NCI-H1694 (cell line): ENCODE data around the gene RPS6KC1.
"Not testable (repeated sequence)": the region's sequence is repeated elsewhere in the genome, so short reads cannot be mapped to it uniquely, and the experiment has no call there.

Experiments
- DNase-seq: peaks from one replicate; lab custom pipeline; 2025; lab: John Stamatoyannopoulos, UW

Gene RPS6KC1

GRCh38 chr1:213106298-213106697, 55.3 kb downstream of the RPS6KC1 start:
- DNase-seq, result no peak

- DNase-seq, result no peak
Observed at GRCh38 chr1:213107613-213108012, 56.6 kb downstream of the RPS6KC1 start.

- no peak for DNase-seq
Observed at GRCh38 chr1:213110349-213111300, 59.6 kb downstream of the RPS6KC1 start.

- no peak for DNase-seq
Observed at GRCh38 chr1:213111502-213111901, 60.5 kb downstream of the RPS6KC1 start.

GRCh38 chr1:213112723-213113122, 61.7 kb downstream of the RPS6KC1 start:
- not testable (repeated sequence) for DNase-seq

- DNase-seq, result not testable (repeated sequence)
Observed at GRCh38 chr1:213117699-213118180, 66.7 kb downstream of the RPS6KC1 start.

GRCh38 chr1:213119794-213120193, 68.8 kb downstream of the RPS6KC1 start:
- no peak for DNase-seq

- no peak for DNase-seq
Observed at GRCh38 chr1:213120386-213120785, 69.3 kb downstream of the RPS6KC1 start.

GRCh38 chr1:213120961-213121360, 69.9 kb downstream of the RPS6KC1 start:
- DNase-seq, result no peak

GRCh38 chr1:213122514-213122929, 71.5 kb downstream of the RPS6KC1 start:
- peak; percentile 83 for DNase-seq

GRCh38 chr1:213123087-213123486, 72.0 kb downstream of the RPS6KC1 start:
- no peak for DNase-seq

GRCh38 chr1:213123536-213123935, 72.5 kb downstream of the RPS6KC1 start:
- no peak for DNase-seq

- no peak for DNase-seq
Observed at GRCh38 chr1:213124590-213124989, 73.5 kb downstream of the RPS6KC1 start.

- DNase-seq, result no peak
Observed at GRCh38 chr1:213125643-213126042, 74.6 kb downstream of the RPS6KC1 start.

- no peak for DNase-seq
Observed at GRCh38 chr1:213127074-213127473, 76.0 kb downstream of the RPS6KC1 start.

GRCh38 chr1:213131851-213132655, 81.0 kb downstream of the RPS6KC1 start:
- DNase-seq, result no peak

- no peak for DNase-seq
Observed at GRCh38 chr1:213135572-213135971, 84.5 kb downstream of the RPS6KC1 start.

GRCh38 chr1:213136190-213136917, 85.3 kb downstream of the RPS6KC1 start:
- no peak for DNase-seq

- no peak for DNase-seq
Observed at GRCh38 chr1:213138391-213138790, 87.3 kb downstream of the RPS6KC1 start.

GRCh38 chr1:213138892-213139291, 87.9 kb downstream of the RPS6KC1 start:
- no peak for DNase-seq

- no peak for DNase-seq
Observed at GRCh38 chr1:213148905-213149304, 97.9 kb downstream of the RPS6KC1 start.

- DNase-seq, result not testable (repeated sequence)
Observed at GRCh38 chr1:213150090-213150489, 99.0 kb downstream of the RPS6KC1 start.
